GM10847 (cell line): ENCODE measurements around the gene ZBTB7B.

ENCODE experiments used
- POLR2A ChIP-seq: IDR thresholded peaks from 2 replicates; pipeline ENCODE4 v1.6.1; 2011; ENCODE audit not compliant: insufficient read length; ENCODE audit errors: extremely low read depth

ZBTB7B gene

GRCh38 chr1:155029513-155030242, 27.1 kb downstream of the ZBTB7B start:
- no peak for TF ChIP-seq POLR2A

- TF ChIP-seq POLR2A, result no peak
Observed at GRCh38 chr1:155030243-155030795, 27.7 kb downstream of the ZBTB7B start.

GRCh38 chr1:155030899-155031298, 28.3 kb downstream of the ZBTB7B start:
- no peak for TF ChIP-seq POLR2A

- no peak for TF ChIP-seq POLR2A
Observed at GRCh38 chr1:155032886-155033285, 30.3 kb downstream of the ZBTB7B start.

GRCh38 chr1:155033524-155033923, 30.9 kb downstream of the ZBTB7B start, which contains the start of the genes DCST1 and DCST2:
TSS of gene DCST1 (plus strand) at chr1:155033824. CDS start at chr1:155034037, 213 bp downstream.
TSS of gene DCST2 (minus strand) at chr1:155033781. CDS start at chr1:155033701, 80 bp downstream.
- TF ChIP-seq POLR2A, result no peak

GRCh38 chr1:155034318-155035208, 32.0 kb downstream of the ZBTB7B start:
- TF ChIP-seq POLR2A, result no peak

- TF ChIP-seq POLR2A, result no peak
Observed at GRCh38 chr1:155035936-155036335, 33.3 kb downstream of the ZBTB7B start.

- TF ChIP-seq POLR2A, result no peak
Observed at GRCh38 chr1:155037043-155037442, 34.4 kb downstream of the ZBTB7B start.

GRCh38 chr1:155037851-155038441, 35.3 kb downstream of the ZBTB7B start:
- no peak for TF ChIP-seq POLR2A

- no peak for TF ChIP-seq POLR2A
Observed at GRCh38 chr1:155038602-155039307, 36.2 kb downstream of the ZBTB7B start.

- TF ChIP-seq POLR2A, result no peak
Observed at GRCh38 chr1:155039308-155039669, 36.7 kb downstream of the ZBTB7B start.

- TF ChIP-seq POLR2A, result no peak
Observed at GRCh38 chr1:155040358-155041093, 37.9 kb downstream of the ZBTB7B start.

- TF ChIP-seq POLR2A, result no peak
Observed at GRCh38 chr1:155042789-155043188, 40.2 kb downstream of the ZBTB7B start.

GRCh38 chr1:155043301-155043702, 40.7 kb downstream of the ZBTB7B start:
- no peak for TF ChIP-seq POLR2A
